IMR-90 (cell line): Measurements from ENCODE around the gene FDCSP. TPM values are rescaled to one million over a fixed set of nuclear protein-coding genes. Genes with fewer than 3 reads are reported as not detected.

Experiments
- ATAC-seq: fragments of 200-7000 bp; cut with Tn5 transposase; 2 replicates; pipeline ENCODE4 v1.9.1; 2020; ENCODE audit warnings: low read depth, mild to moderate bottlenecking, moderate library complexity
- BruUV-seq: library from RNA; stranded (reverse); fragments of 400-500 nt; replicated peaks from 2 replicates; lab custom pipeline; 2021; lab: Mats Ljungman, UMichigan
- CTCF ChIA-PET: fragments of 300-600 bp; formaldehyde crosslinking; extraction: SDS; loops from one replicate; lab custom pipeline; 2021; ENCODE audit warnings: antibody characterized with exemption; lab: Yijun Ruan, JAX
- POLR2A ChIA-PET: fragments of 300-600 bp; sonication (Branson Sonifier 250); formaldehyde crosslinking; loops from one replicate; lab custom pipeline; 2022; ENCODE audit warnings: antibody characterized with exemption; ENCODE audit not compliant: unreplicated experiment; lab: Charles Lee
- DNase-seq: peaks from one replicate; pipeline ENCODE4 v3.0.0; 2013
- H2AFZ ChIP-seq: replicated peaks from 2 replicates; pipeline ENCODE3; 2013; ENCODE audit warnings: low read length, mild to moderate bottlenecking; ENCODE audit not compliant: poor library complexity
- H2AK5ac ChIP-seq: 2 replicates; pipeline ENCODE4 v1.6.1; 2013; ENCODE audit warnings: low read depth, low read length, inconsistent platforms
- H2AK9ac ChIP-seq: replicated peaks from 2 replicates; pipeline ENCODE3; 2013; ENCODE audit warnings: mild to moderate bottlenecking, low read depth, low read length, moderate library complexity; ENCODE audit not compliant: poor library complexity
- H2BK120ac ChIP-seq: 2 replicates; pipeline ENCODE4 v1.6.1; 2013; ENCODE audit warnings: low read depth, low read length, inconsistent platforms
- H2BK15ac ChIP-seq: 3 replicates; pipeline ENCODE4 v1.6.1; 2013; ENCODE audit warnings: low read depth, low read length, inconsistent platforms
- H2BK20ac ChIP-seq: 2 replicates; pipeline ENCODE4 v1.6.1; 2013; ENCODE audit warnings: low read depth, mild to moderate bottlenecking, inconsistent platforms, low read length, moderate library complexity
- H2BK5ac ChIP-seq: 2 replicates; pipeline ENCODE4 v1.6.1; 2013; ENCODE audit warnings: mild to moderate bottlenecking, low read depth, low read length, inconsistent platforms; ENCODE audit not compliant: poor library complexity, severe bottlenecking
- H3K14ac ChIP-seq: replicated peaks from 2 replicates; pipeline ENCODE4 v1.6.1; 2013; ENCODE audit warnings: low read depth, low read length, inconsistent platforms
- H3K18ac ChIP-seq: 2 replicates; pipeline ENCODE4 v1.6.1; 2013; ENCODE audit warnings: low read depth, low read length, control low read depth
- H3K23ac ChIP-seq: 2 replicates; pipeline ENCODE4 v1.6.1; 2013; ENCODE audit warnings: low read depth, low read length, inconsistent platforms
- H3K27ac ChIP-seq: 2 replicates; pipeline ENCODE4 v1.5.1; 2013; ENCODE audit warnings: mild to moderate bottlenecking, control low read depth, low read length; ENCODE audit not compliant: insufficient read depth
- H3K27me3 ChIP-seq: 2 replicates; pipeline ENCODE4 v1.6.1; 2013; ENCODE audit warnings: low read length; ENCODE audit not compliant: control insufficient read depth, insufficient read depth
- H3K36me3 ChIP-seq: 2 replicates; pipeline ENCODE4 v1.6.1; 2013; ENCODE audit warnings: low read length, mixed read lengths; ENCODE audit not compliant: control insufficient read depth, insufficient read depth
- H3K4ac ChIP-seq: 2 replicates; pipeline ENCODE4 v1.6.1; 2013; ENCODE audit warnings: low read depth, low read length, inconsistent platforms
- H3K4me1 ChIP-seq: 2 replicates; pipeline ENCODE4 v1.6.1; 2013; ENCODE audit warnings: low read length, mixed read lengths; ENCODE audit not compliant: control insufficient read depth, insufficient read depth
- H3K4me2 ChIP-seq: 2 replicates; pipeline ENCODE4 v1.6.1; 2013; ENCODE audit warnings: low read depth, mild to moderate bottlenecking, control low read depth, low read length, moderate library complexity
- H3K4me3 ChIP-seq: 2 replicates; pipeline ENCODE4 v1.5.1; 2013; ENCODE audit warnings: low read depth, mild to moderate bottlenecking, control low read depth, low read length, moderate library complexity; ENCODE audit not compliant: insufficient read depth
- H3K56ac ChIP-seq: 2 replicates; pipeline ENCODE4 v1.6.1; 2013; ENCODE audit warnings: low read length, inconsistent platforms; ENCODE audit not compliant: insufficient read depth; ENCODE audit errors: extremely low read depth
- H3K79me1 ChIP-seq, 2 experiments: 2 replicates each; pipeline ENCODE4 v1.6.1; 2013; ENCODE audit warnings: low read length in 2 of 2, inconsistent platforms in 1 of 2, low read depth in 1 of 2
- H3K9ac ChIP-seq: 2 replicates; pipeline ENCODE4 v1.6.1; 2013; ENCODE audit warnings: low read depth, low read length, control low read depth
- H3K9me1 ChIP-seq: 2 replicates; pipeline ENCODE4 v1.6.1; 2013; ENCODE audit warnings: low read length, inconsistent platforms; ENCODE audit not compliant: insufficient read depth
- H3K9me3 ChIP-seq: 2 replicates; pipeline ENCODE4 v1.6.1; 2013; ENCODE audit warnings: low read length; ENCODE audit not compliant: control insufficient read depth, insufficient read depth
- H4K20me1 ChIP-seq: 2 replicates; pipeline ENCODE4 v1.6.1; 2013; ENCODE audit warnings: low read length, inconsistent platforms; ENCODE audit not compliant: insufficient read depth
- H4K5ac ChIP-seq: 2 replicates; pipeline ENCODE4 v1.6.1; 2013; ENCODE audit warnings: mild to moderate bottlenecking, low read depth, low read length, control low read depth
- H4K8ac ChIP-seq, 2 experiments: 2 replicates each; pipeline ENCODE4 v1.6.1; 2013; ENCODE audit warnings: low read depth in 2 of 2, low read length in 2 of 2, control low read depth in 1 of 2, inconsistent platforms in 1 of 2
- H4K91ac ChIP-seq: 2 replicates; pipeline ENCODE4 v1.6.1; 2013; ENCODE audit warnings: low read depth, low read length, inconsistent platforms; ENCODE audit not compliant: insufficient read depth
- MAFK ChIP-seq: IDR thresholded peaks from 2 replicates; pipeline ENCODE4 v1.6.1; 2012; ENCODE audit warnings: low read depth, low read length, improper control_type of control experiment
- MXI1 ChIP-seq: IDR thresholded peaks from 2 replicates; pipeline ENCODE4 v1.6.1; 2012; ENCODE audit warnings: low read depth, mild to moderate bottlenecking, low read length, moderate library complexity, borderline replicate concordance
- RCOR1 ChIP-seq: IDR thresholded peaks from 2 replicates; pipeline ENCODE4 v1.6.1; 2012; ENCODE audit warnings: mild to moderate bottlenecking, low read length, improper control_type of control experiment; ENCODE audit not compliant: insufficient replicate concordance
- WGBS, 2 experiments: methylation state at CpG; one replicate each; pipeline versions ENCODE4 v1.1.5 to v1.1.7; 2013; ENCODE audit warnings: missing lambda C conversion rate in 2 of 2; ENCODE audit not compliant: insufficient read length in 1 of 2; ENCODE audit errors: extremely low coverage in 2 of 2; 5-methylcytosine and 5-hydroxymethylcytosine counted together
- dilution Hi-C: fragments of 300-500 bp; cut with HindIII; formaldehyde crosslinking; loops from one replicate; pipeline ENCODE4 v1.14.3; 2018; ENCODE audit warnings: low sequenced_read_pairs; ENCODE audit not compliant: unreplicated experiment
- in situ Hi-C: fragments of 300-500 bp; cut with MboI; formaldehyde crosslinking; loops from 3 replicates; pipeline ENCODE4 v1.14.3; 2019; ENCODE audit warnings: low sequenced_read_pairs, inconsistent platforms, mixed read lengths
- intact Hi-C: fragments of 100-400 bp; cut with micrococcal nuclease; formaldehyde crosslinking; loops from 2 replicates; pipeline ENCODE4 v1.10.0; 2022
- polyA plus RNA-seq, 3 experiments: library from polyadenylated mRNA; depleted of rRNA; stranded (reverse); fragments of >200 nt; gene quantifications; 2 replicates each; pipeline ENCODE4 v1.2.3, GENCODE V29; 2012; ENCODE audit warnings: low replicate concordance in 1 of 3
- total RNA-seq: library from RNA; depleted of rRNA; stranded (reverse); fragments of >200 nt; gene quantifications from 2 replicates; pipeline ENCODE4 v1.2.3, GENCODE V29; 2012

Gene FDCSP
- total and polyA plus RNA-seq, 2 of the 4 experiments (the other 2 are of a cell fraction): not detected

DNA sequence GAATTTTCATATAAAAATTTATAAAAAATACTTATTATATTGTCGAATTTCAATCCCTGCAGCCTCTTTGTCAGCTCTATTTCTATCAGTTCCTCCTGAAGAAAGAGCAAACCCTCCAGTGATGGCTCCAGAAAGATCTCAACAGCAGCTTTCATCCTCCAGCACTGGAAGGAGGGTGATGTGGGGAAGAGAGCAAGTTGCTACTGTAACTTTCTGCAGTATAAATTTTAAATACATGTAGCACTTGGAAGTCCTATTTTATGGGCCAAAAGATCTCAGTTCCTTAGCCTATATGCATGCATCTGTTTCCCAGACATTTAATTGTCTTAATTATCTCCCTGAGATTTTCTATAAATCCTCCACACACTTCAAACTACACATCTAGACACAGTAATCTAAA lies 44.1 kb upstream of the FDCSP start:
- H3K18ac ChIP-seq: no peak overlapping the region
- no peaks in the 10 kb centered on the region for H3K4me1 ChIP-seq
- CTCF ChIA-PET: no interaction called here
- H4K8ac ChIP-seq: no peak overlapping the region
- H2AK5ac ChIP-seq: no peak overlapping the region
- TF ChIP-seq RCOR1 (no peak), MAFK (no peak), MXI1 (no peak)
- no peak overlapping the region for H3K23ac ChIP-seq
- H3K9me3 ChIP-seq: no peaks in the 10 kb centered on the region
- no peaks in the 10 kb centered on the region for H3K27me3 ChIP-seq
- H3K36me3 ChIP-seq: no peaks in the 10 kb centered on the region
- H2AK9ac ChIP-seq: no peak overlapping the region
- H2BK15ac ChIP-seq: no peak overlapping the region
- in situ Hi-C loops: loop anchor here (10.0 kb wide), 1 partner anchor 497 kb away; no protein-coding TSS in a partner anchor
- dilution Hi-C loops: no loop called here
- H3K79me1 ChIP-seq: no peaks in the 10 kb centered on the region
- no peak overlapping the region for H2AFZ ChIP-seq
- no peak overlapping the region for H3K4ac ChIP-seq
- intact Hi-C loops: loop anchor here (2.0 to 5.0 kb wide), 2 partner anchors 285 to 495 kb away; no protein-coding TSS in a partner anchor
- no peaks in the 10 kb centered on the region for H3K9me1 ChIP-seq
- H2BK120ac ChIP-seq: no peak overlapping the region
- no peak overlapping the region for H3K4me3 ChIP-seq
- H3K9ac ChIP-seq: no peak overlapping the region
- no peaks in the 10 kb centered on the region for H4K20me1 ChIP-seq
- WGBS, 2 experiments: no CpG with 5 or more reads among the region's 1 CpG
- DNase-seq: no peak
- H2BK5ac ChIP-seq: no peak overlapping the region
- no peak overlapping the region for H4K5ac ChIP-seq
- POLR2A ChIA-PET: interaction anchor here (0.6 kb wide), 1 partner anchor 10 kb away, joined by 8 read pairs; no protein-coding TSS in a partner anchor
- no peak overlapping the region for H4K91ac ChIP-seq
- no peak overlapping the region for H2BK20ac ChIP-seq
- no peak overlapping the region for H3K14ac ChIP-seq
- no peak overlapping the region for H3K56ac ChIP-seq
- ATAC-seq: no peak
- H3K27ac ChIP-seq: no peak overlapping the region
- no peak overlapping the region for H3K4me2 ChIP-seq
- no TSS peak for BruUV-seq
